HepG2 (cell line): Measurements from ENCODE around the gene BTBD8. TPM values are rescaled to one million over a fixed set of nuclear protein-coding genes. Genes with fewer than 3 reads are reported as not detected.

Experiments
- ARID5B ChIP-seq: IDR thresholded peaks from 2 replicates; pipeline ENCODE4 v1.4.0; 2020; ENCODE audit warnings: mild to moderate bottlenecking, missing genetic modification reagents
- BORCS8-MEF2B ChIP-seq: sonication (generic); formaldehyde crosslinking; IDR thresholded peaks from 2 replicates; pipeline ENCODE4 v1.8.0; 2022; ENCODE audit warnings: mild to moderate bottlenecking, missing genetic modification reagents
- CSRNP2 ChIP-seq: sonication (generic); formaldehyde crosslinking; conservative IDR thresholded peaks from 2 replicates; pipeline ENCODE4 v1.8.0; 2022; ENCODE audit warnings: low read depth, missing genetic modification reagents
- EHMT2 ChIP-seq: fragments of 200-600 bp; sonication (generic); IDR thresholded peaks from 2 replicates; pipeline ENCODE4 v1.7.0; 2017; ENCODE audit warnings: antibody characterized with exemption, low read depth, low read length, borderline replicate concordance
- FOXK1 ChIP-seq: sonication (generic); formaldehyde crosslinking; IDR thresholded peaks from 2 replicates; pipeline ENCODE4 v1.4.0; 2020; ENCODE audit warnings: low read depth, missing genetic modification reagents, borderline replicate concordance
- HMG20B ChIP-seq: conservative IDR thresholded peaks from 2 replicates; pipeline ENCODE4 v1.6.1; 2016; ENCODE audit warnings: missing genetic modification reagents, missing compliant biosample characterization
- HNF4G ChIP-seq, 2 experiments: sonication (generic) in 1 of 2; formaldehyde crosslinking in 1 of 2; IDR thresholded peaks; 2 replicates each; pipeline versions ENCODE4 v1.4.0 to v1.6.1; 2011 to 2020; ENCODE audit warnings: borderline replicate concordance in 2 of 2, low read depth in 2 of 2, mild to moderate bottlenecking in 2 of 2, low read length in 1 of 2, missing genetic modification reagents in 1 of 2, moderate library complexity in 1 of 2
- HNRNPK ChIP-seq: fragments of 200-400 bp; formaldehyde crosslinking; IDR thresholded peaks from 2 replicates; pipeline ENCODE4 v1.6.1; 2018; ENCODE audit warnings: low read length, low read depth, moderate library complexity, mild to moderate bottlenecking; ENCODE audit not compliant: poor library complexity, severe bottlenecking
- SALL1 ChIP-seq: sonication (generic); formaldehyde crosslinking; IDR thresholded peaks from 2 replicates; pipeline ENCODE4 v1.8.0; 2022; ENCODE audit warnings: mild to moderate bottlenecking, missing genetic modification reagents
- SOX6 ChIP-seq, 2 experiments: fragments of 450-650 bp in 1 of 2; sonication (generic) in 1 of 2; formaldehyde crosslinking in 1 of 2; IDR thresholded peaks; 2 replicates each; pipeline versions ENCODE4 v1.4.0 to v1.6.1; 2017 to 2020; ENCODE audit warnings: antibody characterized with exemption in 1 of 2, mild to moderate bottlenecking in 1 of 2, missing genetic modification reagents in 1 of 2
- TFDP2 ChIP-seq: sonication (generic); formaldehyde crosslinking; IDR thresholded peaks from 2 replicates; pipeline ENCODE4 v1.4.0; 2020; ENCODE audit warnings: missing genetic modification reagents
- TSC22D2 ChIP-seq: sonication (generic); formaldehyde crosslinking; IDR thresholded peaks from 2 replicates; pipeline ENCODE4 v1.5.1; 2020; ENCODE audit warnings: missing genetic modification reagents, mild to moderate bottlenecking, borderline replicate concordance
- ZBED4 ChIP-seq: sonication (generic); formaldehyde crosslinking; IDR thresholded peaks from 2 replicates; pipeline ENCODE4 v1.4.0; 2020; ENCODE audit warnings: missing genetic modification reagents, borderline replicate concordance
- ZNF235 ChIP-seq: sonication (generic); formaldehyde crosslinking; IDR thresholded peaks from 2 replicates; pipeline ENCODE4 v1.8.1; 2023; ENCODE audit warnings: mild to moderate bottlenecking, missing genetic modification reagents, borderline replicate concordance
- ZNF781 ChIP-seq: sonication (generic); formaldehyde crosslinking; IDR thresholded peaks from 2 replicates; pipeline ENCODE4 v1.5.1; 2020; ENCODE audit warnings: borderline replicate concordance, mild to moderate bottlenecking, missing genetic modification reagents; ENCODE audit errors: not compliant biosample characterization
- polyA plus RNA-seq, 8 experiments: library from polyadenylated mRNA; depleted of rRNA in 3 of 8; stranded (reverse) in 7 of 8; unstranded in 1 of 8; fragments of >200 nt; fragmentation: Illumina TruSeq in 4 of 8; extraction: Trizol in 4 of 8; gene quantifications; 2 replicates each; pipeline versions ENCODE4 v1.2.1 to v1.2.3, GENCODE V29; 2011 to 2016; ENCODE audit warnings: low read depth in 4 of 8, missing spikeins in 1 of 8, mixed read lengths in 1 of 8; ENCODE audit not compliant: insufficient read depth in 1 of 8
- total RNA-seq, 5 experiments: library from RNA; depleted of rRNA; stranded (reverse); fragments of >200 nt; fragmentation: Illumina TruSeq; extraction: Trizol; gene quantifications; 2 replicates each; pipeline ENCODE4 v1.2.3, GENCODE V29; 2016; ENCODE audit warnings: low read depth in 1 of 5

Gene BTBD8
- total and polyA plus RNA-seq, 2 of the 13 experiments (the other 11 are each of a cell fraction or from before 2014, with no cell fraction given), result 0.41 to 1.8 TPM

- peak; percentile 51; the same call in 1 of the 2 replicates for TF ChIP-seq EHMT2
- TF ChIP-seq ZNF781 (CRISPR knock-in tag), result no peak
- TF ChIP-seq SALL1 (CRISPR knock-in tag), result peak; percentile 25; the same call in 1 of the 2 replicates
- TF ChIP-seq HNRNPK, result peak; percentile 78
- no peak for TF ChIP-seq BORCS8-MEF2B (CRISPR knock-in tag)
- no peak for TF ChIP-seq ZNF235 (CRISPR knock-in tag)
- no peak for TF ChIP-seq HMG20B (CRISPR knock-in tag)
- no peak for TF ChIP-seq SOX6 (IDR thresholded peaks at IDR 0.05)
- TF ChIP-seq SOX6 (CRISPR knock-in tag; IDR thresholded peaks at IDR 0.05), result no peak
- TF ChIP-seq TFDP2 (CRISPR knock-in tag), result 0 out of 2 replicates have a peak, but pooled peaks have one; percentile 5
- TF ChIP-seq ARID5B (CRISPR knock-in tag), result peak; percentile 20; the same call in 1 of the 2 replicates
- 0 out of 2 replicates have a peak, but pooled peaks have one; percentile 31 for TF ChIP-seq ZBED4 (CRISPR knock-in tag)
- no peak for TF ChIP-seq CSRNP2 (CRISPR knock-in tag)
- TF ChIP-seq TSC22D2 (CRISPR knock-in tag), result no peak
- peak; percentile 59 for TF ChIP-seq HNF4G (IDR thresholded peaks at IDR 0.05; ENCODE audit: borderline replicate concordance, low read depth, low read length)
- TF ChIP-seq HNF4G (CRISPR knock-in tag; IDR thresholded peaks at IDR 0.05; ENCODE audit: borderline replicate concordance, low read depth), result no peak
- no peak for TF ChIP-seq FOXK1 (CRISPR knock-in tag)
- TF ChIP-seq, all 625 proteins: peak for 19
These were observed 41.3 kb upstream of the BTBD8 start (continued) for GRCh38 chr1:92038695-92039346.
